Left hindlimb (tissue), 1 donor: ENCODE data around the gene PGM2.
A peak's percentile ranks its signal among the peaks of the same experiment; 100 is the strongest.
"Not testable (repeated sequence)": the region's sequence is repeated elsewhere in the genome, so short reads cannot be mapped to it uniquely, and the experiment has no call there.

Source experiments
- DNase-seq: peaks from one replicate; pipeline ENCODE4 v3.0.0-alpha.2; 2018

PGM2 gene

GRCh38 chr4:37820458-37820857, 6.0 kb upstream of the PGM2 start:
- DNase-seq, result not testable (repeated sequence)

GRCh38 chr4:37821953-37822605, 4.4 kb upstream of the PGM2 start:
- DNase-seq, result no peak

DNA sequence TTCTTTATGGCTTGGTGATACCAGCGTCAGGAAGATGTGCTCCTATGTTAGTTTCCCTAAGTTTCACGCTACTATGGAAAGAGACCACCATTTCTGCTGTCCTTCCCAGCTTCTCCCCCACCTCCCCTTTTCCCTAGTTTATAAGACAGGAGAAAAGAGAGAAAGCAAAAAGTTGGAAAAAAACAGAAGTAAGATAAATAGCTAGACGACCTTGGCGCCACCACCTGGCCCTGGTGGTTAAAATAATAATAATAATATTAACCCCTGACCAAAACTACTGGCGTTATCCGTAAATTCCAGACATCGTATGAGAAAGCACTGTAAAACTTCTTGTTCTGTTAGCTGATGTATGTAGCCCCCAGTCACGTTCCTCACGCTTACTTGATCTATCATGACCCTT, 985 bp upstream of the PGM2 start:
- DNase-seq, result not testable (repeated sequence)

DNA sequence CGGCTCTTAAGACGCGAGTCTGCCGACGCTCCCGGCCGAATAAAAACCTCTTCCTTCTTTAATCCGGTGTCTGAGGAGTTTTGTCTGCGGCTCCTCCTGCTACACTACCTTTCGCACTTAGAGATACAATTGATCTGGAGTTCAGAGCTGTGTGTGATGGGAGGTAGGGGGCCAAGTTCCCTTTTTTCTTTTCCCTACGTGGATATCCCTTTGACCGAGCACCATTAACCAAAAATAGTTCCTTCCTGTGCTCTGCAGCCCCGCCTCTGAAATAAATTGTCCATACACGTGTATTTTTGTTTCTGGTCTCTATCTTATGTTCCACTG, 555 bp upstream of the PGM2 start:
- peak; percentile 39 for DNase-seq

DNA sequence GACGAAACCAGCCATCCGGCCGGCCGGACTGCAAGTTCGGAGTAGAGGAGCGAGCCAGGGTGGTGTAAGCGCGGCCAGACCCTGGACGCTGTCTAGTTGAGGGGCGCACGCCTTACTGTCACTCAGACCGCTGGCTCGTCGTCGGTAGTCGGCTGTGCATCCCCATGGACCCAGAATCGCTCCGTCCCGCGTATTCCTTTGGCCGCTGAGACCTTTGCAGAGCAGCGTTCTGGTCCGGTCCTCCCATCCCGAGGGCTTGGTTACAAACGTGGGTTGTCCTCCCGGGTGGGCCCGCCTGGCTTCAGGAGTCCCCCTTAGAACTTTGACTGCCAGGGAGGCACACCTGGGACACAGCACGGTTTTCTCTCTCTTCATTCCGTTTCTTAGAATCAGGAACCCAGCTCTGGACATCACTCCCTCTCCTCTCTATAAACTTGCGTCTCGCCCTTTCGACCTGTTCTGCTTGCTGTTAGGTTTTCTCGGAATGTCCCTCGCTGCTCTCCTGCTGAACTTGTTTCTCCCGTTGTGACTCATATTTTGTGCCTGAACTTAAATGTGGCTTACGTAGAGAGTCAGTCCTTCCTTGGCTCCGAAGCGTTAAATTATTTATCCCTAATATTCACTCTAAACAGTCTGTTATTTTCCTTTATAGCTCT, 672 bp downstream of the PGM2 start:
- DNase-seq, result no peak

DNA sequence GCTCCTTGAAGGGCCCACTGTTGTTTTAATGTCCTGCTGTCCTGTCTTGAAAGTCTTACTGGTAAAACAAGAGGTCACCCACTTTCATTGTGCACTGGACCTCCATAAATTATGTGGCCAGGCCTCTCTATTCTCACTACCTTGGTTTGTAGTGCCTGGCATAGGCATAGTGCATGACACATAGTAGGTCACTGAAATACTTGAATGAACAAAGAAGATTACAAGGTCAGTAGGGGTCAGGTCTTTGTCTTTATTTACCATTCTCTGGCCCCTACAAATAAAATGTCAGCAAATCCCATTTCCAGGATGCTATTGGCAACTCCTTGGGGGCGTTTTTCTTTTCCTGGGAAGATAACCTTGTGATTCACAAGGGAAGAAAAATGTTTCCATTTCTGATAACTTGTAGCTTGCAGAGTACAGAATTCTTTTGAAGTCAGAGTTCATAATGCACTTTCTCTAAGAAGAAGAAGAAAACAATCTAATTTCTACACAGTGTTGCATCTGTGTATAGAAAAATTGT, 1.4 kb downstream of the PGM2 start:
- no peak for DNase-seq

DNA sequence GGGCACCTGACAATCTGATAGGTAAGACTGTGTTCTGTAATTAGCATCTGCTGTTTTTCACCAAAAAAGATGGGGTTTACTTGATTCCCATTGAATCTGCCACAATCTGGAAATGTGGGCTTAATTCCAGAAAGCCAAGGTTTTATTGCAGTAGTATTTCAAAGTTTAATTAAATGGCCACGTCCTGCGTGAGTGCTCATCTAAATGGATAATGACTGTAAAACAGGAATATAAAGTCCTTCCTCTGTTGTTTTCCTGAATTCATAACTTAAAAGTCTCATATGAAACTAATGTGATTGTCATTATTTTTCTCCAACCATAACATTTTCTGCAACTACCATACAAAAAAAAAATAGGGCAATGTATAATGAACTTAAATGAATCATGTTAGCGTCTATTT, 2.4 kb downstream of the PGM2 start:
- no peak for DNase-seq

- no peak for DNase-seq
These were observed 4.2 kb downstream of the PGM2 start for GRCh38 chr4:37830640-37831039.

DNA sequence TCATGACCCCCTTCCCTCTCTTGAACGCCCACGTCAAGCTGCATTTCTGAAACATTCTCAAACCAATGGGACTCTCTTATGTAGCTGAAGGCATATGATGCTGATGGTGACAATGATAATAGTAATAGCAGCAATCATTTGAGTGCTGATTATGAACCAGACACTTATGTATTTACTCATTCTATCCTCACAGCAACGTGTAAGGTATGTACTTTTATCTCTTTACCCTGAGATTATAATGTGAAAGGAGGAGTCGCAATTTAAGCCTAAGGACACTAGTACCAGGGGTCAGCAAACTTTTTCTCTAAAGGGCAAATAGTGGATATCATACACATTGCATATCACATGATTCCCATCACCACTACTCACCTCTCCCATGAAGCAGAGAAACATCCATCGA, 8.5 kb downstream of the PGM2 start:
- no peak for DNase-seq

DNA sequence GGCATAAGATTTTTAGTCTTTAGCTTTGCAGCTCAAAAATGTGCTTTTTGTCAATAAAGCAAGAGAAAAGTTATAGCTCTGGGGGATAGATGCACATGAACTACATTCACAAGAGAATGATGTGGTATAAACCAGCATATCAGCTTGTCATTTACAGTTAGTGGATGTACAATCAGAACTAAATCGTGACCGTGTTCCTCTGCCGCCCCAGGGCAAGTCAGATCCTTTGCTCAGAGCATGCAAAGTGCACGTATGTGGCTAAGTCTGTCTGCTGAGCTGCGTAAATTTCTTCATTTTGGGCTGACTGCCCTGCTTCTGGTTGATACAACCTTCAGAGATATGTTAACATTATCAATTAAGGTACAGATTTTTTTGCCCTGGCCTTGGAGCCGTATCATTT, 9.3 kb downstream of the PGM2 start:
- no peak for DNase-seq

GRCh38 chr4:37836274-37836673, 9.8 kb downstream of the PGM2 start:
- DNase-seq, result no peak

DNA sequence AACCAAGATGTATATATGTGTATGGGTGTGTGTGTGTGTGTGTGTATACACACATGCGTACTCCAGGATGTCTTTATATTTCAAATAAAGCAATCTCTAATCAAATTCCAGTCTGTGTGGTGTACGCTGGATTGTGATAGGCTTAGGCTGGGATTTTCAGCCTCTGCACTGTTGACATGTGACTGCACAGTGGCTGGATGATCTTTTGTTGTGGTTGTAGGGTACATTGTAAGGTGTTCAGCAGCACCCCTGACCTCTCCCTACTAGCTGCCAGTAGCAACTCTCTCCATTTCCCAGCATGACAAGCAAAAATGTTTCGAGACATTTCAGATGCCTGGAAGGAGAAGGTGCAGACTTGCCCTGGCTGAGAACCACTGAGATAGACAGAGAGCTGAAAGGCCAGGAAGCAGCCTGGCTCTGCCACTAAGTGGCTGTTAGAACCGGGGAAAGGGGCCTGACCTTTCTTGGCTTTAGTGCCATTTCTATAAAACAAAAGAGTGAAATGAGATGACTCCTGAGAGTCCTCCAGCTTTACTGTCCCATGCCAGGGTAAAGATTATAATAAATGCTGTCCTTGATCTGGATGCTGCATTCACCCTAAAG, 10.5 kb downstream of the PGM2 start:
- no peak for DNase-seq

DNA sequence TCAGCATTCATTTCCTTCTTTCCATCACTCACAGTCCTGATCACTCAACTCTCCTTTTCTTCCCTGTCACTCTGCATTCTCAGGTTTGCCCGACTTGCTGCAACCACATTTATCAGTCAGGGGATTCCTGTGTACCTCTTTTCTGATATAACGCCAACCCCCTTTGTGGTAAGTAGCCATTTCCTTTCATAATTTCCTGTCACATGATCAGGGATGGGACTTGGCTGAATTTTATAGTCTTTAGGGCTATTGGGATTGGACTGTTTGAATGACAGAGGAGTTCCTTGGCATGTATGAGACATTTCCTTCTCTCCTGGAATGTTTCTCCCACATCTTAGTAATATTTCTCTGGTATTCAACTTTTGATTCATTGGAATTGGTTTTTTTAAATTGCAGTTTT, 11.0 kb downstream of the PGM2 start:
- DNase-seq, result no peak

DNA sequence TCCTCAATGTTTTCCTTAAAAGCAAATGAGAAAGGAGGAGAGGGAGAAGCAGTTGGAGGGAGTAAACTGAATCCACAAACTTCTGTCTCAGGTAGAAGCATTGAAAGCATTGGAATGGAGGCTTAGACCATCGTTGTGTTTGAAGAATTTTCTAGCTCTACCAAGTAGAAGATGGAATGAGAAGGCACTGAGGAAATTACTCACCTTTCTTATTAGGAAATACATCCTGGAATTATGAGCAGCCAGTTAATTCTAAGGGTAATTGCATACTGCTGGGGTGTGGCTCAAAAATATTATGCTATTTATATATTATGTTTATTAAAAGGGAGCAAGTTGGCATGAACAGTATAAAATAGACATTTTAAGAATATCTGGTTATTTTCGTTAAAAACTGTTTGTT, 12.9 kb downstream of the PGM2 start:
- DNase-seq, result no peak

DNA sequence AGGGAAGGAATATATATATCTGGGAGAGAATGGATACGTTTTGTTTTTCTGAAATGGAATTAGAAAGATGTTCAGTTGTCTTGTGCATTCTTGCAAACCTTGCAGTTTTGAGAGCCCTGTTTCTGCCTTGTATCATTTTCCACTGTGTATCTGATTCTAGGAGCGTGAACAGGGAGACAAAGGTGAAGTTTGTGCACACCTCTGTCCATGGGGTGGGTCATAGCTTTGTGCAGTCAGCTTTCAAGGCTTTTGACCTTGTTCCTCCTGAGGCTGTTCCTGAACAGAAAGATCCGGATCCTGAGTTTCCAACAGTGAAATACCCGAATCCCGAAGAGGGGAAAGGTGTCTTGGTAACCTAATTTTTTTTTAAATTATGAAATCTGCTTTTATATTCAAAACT, 17.7 kb downstream of the PGM2 start:
- DNase-seq, result no peak

DNA sequence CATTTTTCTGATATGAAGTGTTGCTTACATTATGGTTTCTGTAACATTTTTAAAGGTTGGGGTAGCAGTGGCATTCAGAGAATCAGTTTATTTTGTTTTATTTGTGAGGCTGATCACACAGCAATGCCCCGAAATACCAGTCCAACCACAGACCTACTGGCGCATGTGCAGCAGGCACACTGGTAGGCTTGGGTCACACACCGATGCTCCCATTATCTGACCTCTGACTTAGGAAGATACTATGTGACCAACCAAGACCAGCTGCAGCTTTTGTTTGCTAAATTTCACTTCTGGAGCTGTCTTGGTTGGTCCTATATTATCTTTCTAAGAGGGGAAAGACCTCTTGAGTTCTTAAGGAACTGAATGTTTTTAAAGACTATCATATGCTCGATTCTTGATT, 18.7 kb downstream of the PGM2 start:
- DNase-seq, result no peak

- no peak for DNase-seq
These were observed 20.9 kb downstream of the PGM2 start for GRCh38 chr4:37847311-37847884.

DNA sequence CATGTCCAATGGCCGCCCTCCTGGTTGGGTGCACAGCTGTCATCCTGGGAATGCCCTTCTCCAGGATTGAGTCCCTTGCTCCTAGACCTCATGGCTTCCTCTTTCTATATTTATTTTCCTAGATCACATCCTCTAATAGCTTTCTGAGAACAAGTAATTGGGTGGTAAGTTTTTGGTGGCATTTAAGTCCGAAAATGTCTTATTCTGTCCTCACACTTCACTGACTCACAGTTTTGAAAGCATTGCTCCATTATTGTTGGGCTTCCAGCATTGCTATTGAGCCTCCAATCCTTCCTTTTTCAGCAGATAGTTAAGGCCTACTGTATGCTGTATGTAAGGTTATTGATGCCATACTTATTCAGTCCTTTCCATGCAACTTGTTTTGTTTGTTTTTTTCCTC, 25.9 kb downstream of the PGM2 start:
- no peak for DNase-seq

DNA sequence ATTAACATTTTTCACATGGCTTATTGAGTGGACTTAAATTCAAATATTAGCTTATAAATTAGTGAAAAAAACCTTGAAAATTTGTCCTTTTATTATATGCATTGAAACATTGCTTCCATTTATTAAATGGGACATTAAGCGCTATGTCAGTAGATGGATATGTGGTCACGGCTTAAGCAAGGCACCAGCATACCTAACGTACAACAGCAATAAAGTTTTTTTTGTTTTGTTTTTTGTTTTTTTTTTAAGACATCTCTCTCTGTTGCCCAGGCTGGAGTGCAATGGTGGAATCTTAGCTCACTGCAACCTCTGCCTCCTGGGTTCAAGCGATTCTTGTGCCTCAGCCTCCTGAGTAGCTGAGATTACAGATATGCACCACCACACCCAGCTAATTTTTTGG, 31.6 kb downstream of the PGM2 start:
- DNase-seq, result no peak

- no peak for DNase-seq
These were observed 32.4 kb downstream of the PGM2 start for GRCh38 chr4:37858872-37859271.

GRCh38 chr4:37860266-37860665, 33.8 kb downstream of the PGM2 start:
- DNase-seq, result no peak

DNA sequence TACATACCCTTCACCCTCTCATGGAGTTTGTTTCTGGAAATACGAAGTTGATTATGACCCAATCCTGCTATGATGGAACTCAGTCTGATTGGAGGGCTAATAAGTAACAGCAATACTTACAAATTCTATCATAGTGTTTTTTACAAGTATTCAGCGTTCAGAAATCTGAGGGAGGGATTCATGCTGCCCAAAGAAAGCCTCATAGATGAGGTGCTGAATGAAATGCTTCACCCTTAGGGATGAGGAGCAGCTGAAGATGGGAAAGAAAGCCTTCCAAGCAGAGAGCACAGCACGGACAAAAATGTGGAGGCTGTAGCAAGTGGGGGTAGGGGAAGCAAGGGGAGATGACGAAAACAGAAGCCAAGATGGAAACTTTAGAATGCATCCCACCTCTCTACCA, 36.5 kb downstream of the PGM2 start:
- no peak for DNase-seq

- no peak for DNase-seq
These were observed 38.3 kb downstream of the PGM2 start for GRCh38 chr4:37864786-37865185.

DNA sequence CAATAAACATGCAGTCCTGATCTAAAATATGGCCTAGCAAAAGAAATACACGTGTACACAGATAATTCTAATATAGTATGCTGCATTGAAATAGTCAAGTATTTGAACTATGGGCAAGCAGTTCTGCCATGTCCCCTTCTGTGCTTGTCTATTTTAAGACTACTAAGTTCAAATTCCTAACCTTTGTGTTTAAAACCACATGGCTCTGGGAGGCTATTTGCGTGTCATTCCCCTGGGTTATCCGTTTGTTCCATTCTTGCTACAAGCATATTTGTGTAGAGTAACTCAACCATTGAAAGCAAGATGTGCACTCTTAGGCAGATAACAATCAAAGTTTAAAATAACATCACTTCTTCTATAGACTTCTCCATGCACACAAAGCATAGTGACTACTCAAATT, 39.0 kb downstream of the PGM2 start:
- no peak for DNase-seq
